HepG2 (cell line): Measurements from ENCODE around the gene UBE2S. TPM values are rescaled to one million over a fixed set of nuclear protein-coding genes. Genes with fewer than 3 reads are reported as not detected.

Source experiments
- GTF2F1 ChIP-seq: fragments of 150-350 bp; IDR thresholded peaks from 2 replicates; pipeline ENCODE4 v1.6.1; 2014; ENCODE audit warnings: low read length
- IRF2 ChIP-seq: IDR thresholded peaks from 2 replicates; pipeline ENCODE4 v1.6.1; 2018; ENCODE audit warnings: missing genetic modification reagents, missing compliant biosample characterization
- MAX ChIP-seq: IDR thresholded peaks from 2 replicates; pipeline ENCODE4 v1.6.1; 2012; ENCODE audit warnings: inconsistent platforms
- PHB2 ChIP-seq: fragments of 450-650 bp; IDR thresholded peaks from 2 replicates; pipeline ENCODE4 v1.6.1; 2018; ENCODE audit not compliant: partially characterized antibody
- POLR2AphosphoS2 ChIP-seq: IDR thresholded peaks from 2 replicates; pipeline ENCODE4 v1.6.1; 2011; ENCODE audit warnings: low read depth, low read length, improper control_type of control experiment
- REL ChIP-seq: sonication (generic); formaldehyde crosslinking; conservative IDR thresholded peaks from 2 replicates; pipeline ENCODE4 v1.8.0; 2022; ENCODE audit warnings: mild to moderate bottlenecking, missing genetic modification reagents, moderate library complexity
- REST ChIP-seq, 2 experiments: IDR thresholded peaks; 2 replicates each; pipeline ENCODE4 v1.6.1; 2011 to 2012; ENCODE audit warnings: low read length in 2 of 2, borderline replicate concordance in 1 of 2, low read depth in 1 of 2, mild to moderate bottlenecking in 1 of 2, moderate library complexity in 1 of 2
- SUZ12 ChIP-seq: fragments of 150-350 bp; IDR thresholded peaks from 2 replicates; pipeline ENCODE4 v1.6.1; 2014; ENCODE audit warnings: low read depth, low read length
- TBX3 ChIP-seq: fragments of 450-650 bp; IDR thresholded peaks from 2 replicates; pipeline ENCODE4 v1.6.1; 2017; ENCODE audit warnings: antibody characterized with exemption, mild to moderate bottlenecking, inconsistent platforms, borderline replicate concordance
- THAP7 ChIP-seq: sonication (generic); formaldehyde crosslinking; IDR thresholded peaks from 2 replicates; pipeline ENCODE4 v1.8.1; 2023; ENCODE audit warnings: mild to moderate bottlenecking, missing genetic modification reagents
- ZBTB7B ChIP-seq: sonication (generic); formaldehyde crosslinking; IDR thresholded peaks from 2 replicates; pipeline ENCODE4 v1.4.0; 2020; ENCODE audit warnings: missing genetic modification reagents
- ZFP82 ChIP-seq: sonication (generic); formaldehyde crosslinking; IDR thresholded peaks from 2 replicates; pipeline ENCODE4 v1.5.1; 2020; ENCODE audit warnings: mild to moderate bottlenecking, missing genetic modification reagents, borderline replicate concordance
- ZNF282 ChIP-seq: fragments of 450-650 bp; IDR thresholded peaks from 2 replicates; pipeline ENCODE4 v1.6.1; 2018; ENCODE audit not compliant: partially characterized antibody
- ZNF337 ChIP-seq: sonication (generic); formaldehyde crosslinking; IDR thresholded peaks from 2 replicates; pipeline ENCODE4 v1.5.1; 2020; ENCODE audit warnings: missing genetic modification reagents, low read depth, mild to moderate bottlenecking, borderline replicate concordance
- polyA plus RNA-seq, 8 experiments: library from polyadenylated mRNA; depleted of rRNA in 3 of 8; stranded (reverse) in 7 of 8; unstranded in 1 of 8; fragments of >200 nt; fragmentation: Illumina TruSeq in 4 of 8; extraction: Trizol in 4 of 8; gene quantifications; 2 replicates each; pipeline versions ENCODE4 v1.2.1 to v1.2.3, GENCODE V29; 2011 to 2016; ENCODE audit warnings: low read depth in 4 of 8, missing spikeins in 1 of 8, mixed read lengths in 1 of 8; ENCODE audit not compliant: insufficient read depth in 1 of 8
- total RNA-seq, 5 experiments: library from RNA; depleted of rRNA; stranded (reverse); fragments of >200 nt; fragmentation: Illumina TruSeq; extraction: Trizol; gene quantifications; 2 replicates each; pipeline ENCODE4 v1.2.3, GENCODE V29; 2016; ENCODE audit warnings: low read depth in 1 of 5
- TF ChIP-seq, protein P1 (sequence below): sonication (generic); formaldehyde crosslinking; IDR thresholded peaks from 2 replicates; pipeline ENCODE4 v1.5.1; 2020; ENCODE audit warnings: mild to moderate bottlenecking, missing genetic modification reagents, borderline replicate concordance
- TF ChIP-seq, protein P2 (sequence below): sonication (generic); formaldehyde crosslinking; IDR thresholded peaks from 2 replicates; pipeline ENCODE4 v1.8.1; 2023; ENCODE audit warnings: mild to moderate bottlenecking, missing genetic modification reagents, borderline replicate concordance
- TF ChIP-seq, protein P3 (sequence below): sonication (generic); formaldehyde crosslinking; IDR thresholded peaks from 2 replicates; pipeline ENCODE4 v1.5.0; 2020; ENCODE audit warnings: missing genetic modification reagents

The UBE2S gene
- total and polyA plus RNA-seq, 2 of the 13 experiments (the other 11 are each of a cell fraction or from before 2014, with no cell fraction given) = 32.2 to 39.3 TPM

DNA sequence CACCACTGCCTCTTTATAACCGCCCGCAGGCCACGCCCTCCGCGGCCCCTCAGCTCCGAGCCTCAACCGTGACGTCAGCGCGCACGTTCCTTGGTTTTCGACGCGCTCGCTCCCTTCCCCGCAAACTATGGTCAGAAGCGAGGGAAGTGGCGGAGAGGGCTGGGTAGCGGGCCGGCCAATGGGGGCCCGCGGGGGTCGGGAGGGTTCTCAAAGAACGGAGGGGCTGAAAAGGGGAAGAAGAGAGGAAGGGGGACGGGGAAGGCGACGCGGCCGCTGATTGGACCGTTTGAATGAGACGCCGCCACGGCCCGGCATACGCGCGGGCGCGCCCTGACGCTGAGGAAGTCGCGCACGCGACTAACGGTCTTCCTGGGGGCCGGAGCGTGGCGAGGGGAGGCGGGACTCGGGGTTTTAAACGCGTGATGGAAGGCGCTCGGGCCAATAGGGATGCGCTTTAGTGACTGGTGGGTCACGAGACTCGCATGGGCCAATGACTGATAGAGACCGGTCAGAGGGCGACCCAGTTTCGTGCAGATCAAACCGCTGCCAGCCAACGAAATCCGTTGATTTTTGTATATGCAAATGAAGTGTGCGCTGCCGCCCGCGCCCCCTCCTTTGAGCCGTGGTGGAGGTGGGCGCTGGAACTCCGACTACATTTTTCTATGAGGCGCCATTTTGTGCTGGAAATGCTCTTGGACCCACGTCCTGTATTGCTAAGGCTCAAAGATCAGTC, 378 bp upstream of the UBE2S start (continued):
- TF ChIP-seq, protein P1, sequence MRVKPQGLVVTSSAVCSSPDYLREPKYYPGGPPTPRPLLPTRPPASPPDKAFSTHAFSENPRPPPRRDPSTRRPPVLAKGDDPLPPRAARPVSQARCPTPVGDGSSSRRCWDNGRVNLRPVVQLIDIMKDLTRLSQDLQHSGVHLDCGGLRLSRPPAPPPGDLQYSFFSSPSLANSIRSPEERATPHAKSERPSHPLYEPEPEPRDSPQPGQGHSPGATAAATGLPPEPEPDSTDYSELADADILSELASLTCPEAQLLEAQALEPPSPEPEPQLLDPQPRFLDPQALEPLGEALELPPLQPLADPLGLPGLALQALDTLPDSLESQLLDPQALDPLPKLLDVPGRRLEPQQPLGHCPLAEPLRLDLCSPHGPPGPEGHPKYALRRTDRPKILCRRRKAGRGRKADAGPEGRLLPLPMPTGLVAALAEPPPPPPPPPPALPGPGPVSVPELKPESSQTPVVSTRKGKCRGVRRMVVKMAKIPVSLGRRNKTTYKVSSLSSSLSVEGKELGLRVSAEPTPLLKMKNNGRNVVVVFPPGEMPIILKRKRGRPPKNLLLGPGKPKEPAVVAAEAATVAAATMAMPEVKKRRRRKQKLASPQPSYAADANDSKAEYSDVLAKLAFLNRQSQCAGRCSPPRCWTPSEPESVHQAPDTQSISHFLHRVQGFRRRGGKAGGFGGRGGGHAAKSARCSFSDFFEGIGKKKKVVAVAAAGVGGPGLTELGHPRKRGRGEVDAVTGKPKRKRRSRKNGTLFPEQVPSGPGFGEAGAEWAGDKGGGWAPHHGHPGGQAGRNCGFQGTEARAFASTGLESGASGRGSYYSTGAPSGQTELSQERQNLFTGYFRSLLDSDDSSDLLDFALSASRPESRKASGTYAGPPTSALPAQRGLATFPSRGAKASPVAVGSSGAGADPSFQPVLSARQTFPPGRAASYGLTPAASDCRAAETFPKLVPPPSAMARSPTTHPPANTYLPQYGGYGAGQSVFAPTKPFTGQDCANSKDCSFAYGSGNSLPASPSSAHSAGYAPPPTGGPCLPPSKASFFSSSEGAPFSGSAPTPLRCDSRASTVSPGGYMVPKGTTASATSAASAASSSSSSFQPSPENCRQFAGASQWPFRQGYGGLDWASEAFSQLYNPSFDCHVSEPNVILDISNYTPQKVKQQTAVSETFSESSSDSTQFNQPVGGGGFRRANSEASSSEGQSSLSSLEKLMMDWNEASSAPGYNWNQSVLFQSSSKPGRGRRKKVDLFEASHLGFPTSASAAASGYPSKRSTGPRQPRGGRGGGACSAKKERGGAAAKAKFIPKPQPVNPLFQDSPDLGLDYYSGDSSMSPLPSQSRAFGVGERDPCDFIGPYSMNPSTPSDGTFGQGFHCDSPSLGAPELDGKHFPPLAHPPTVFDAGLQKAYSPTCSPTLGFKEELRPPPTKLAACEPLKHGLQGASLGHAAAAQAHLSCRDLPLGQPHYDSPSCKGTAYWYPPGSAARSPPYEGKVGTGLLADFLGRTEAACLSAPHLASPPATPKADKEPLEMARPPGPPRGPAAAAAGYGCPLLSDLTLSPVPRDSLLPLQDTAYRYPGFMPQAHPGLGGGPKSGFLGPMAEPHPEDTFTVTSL (CRISPR knock-in tag) = 0 out of 2 replicates have a peak, but pooled peaks have one; percentile 12
- TF ChIP-seq, protein P2, sequence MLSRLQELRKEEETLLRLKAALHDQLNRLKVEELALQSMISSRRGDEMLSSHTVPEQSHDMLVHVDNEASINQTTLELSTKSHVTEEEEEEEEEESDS (CRISPR knock-in tag) = no peak
- TF ChIP-seq PHB2 = no peak
- TF ChIP-seq REL (CRISPR knock-in tag) = no peak
- no peak for TF ChIP-seq IRF2 (CRISPR knock-in tag)
- peak; percentile 96 for TF ChIP-seq MAX
- no peak for TF ChIP-seq SUZ12
- no peak for TF ChIP-seq POLR2AphosphoS2
- no peak for TF ChIP-seq ZNF282
- TF ChIP-seq TBX3 = no peak; the same call in 1 of the 2 replicates
- TF ChIP-seq ZNF337 (CRISPR knock-in tag) = no peak
- peak; percentile 93; the same call in 1 of the 2 replicates for TF ChIP-seq GTF2F1
- no peak for TF ChIP-seq THAP7
- TF ChIP-seq ZBTB7B = no peak
- no peak for TF ChIP-seq ZFP82 (CRISPR knock-in tag)
- no peak for TF ChIP-seq REST (IDR thresholded peaks at IDR 0.05; ENCODE audit: borderline replicate concordance in 1 of 2, low read depth in 1 of 2, low read length in 2 of 2)
- TF ChIP-seq, protein P3, sequence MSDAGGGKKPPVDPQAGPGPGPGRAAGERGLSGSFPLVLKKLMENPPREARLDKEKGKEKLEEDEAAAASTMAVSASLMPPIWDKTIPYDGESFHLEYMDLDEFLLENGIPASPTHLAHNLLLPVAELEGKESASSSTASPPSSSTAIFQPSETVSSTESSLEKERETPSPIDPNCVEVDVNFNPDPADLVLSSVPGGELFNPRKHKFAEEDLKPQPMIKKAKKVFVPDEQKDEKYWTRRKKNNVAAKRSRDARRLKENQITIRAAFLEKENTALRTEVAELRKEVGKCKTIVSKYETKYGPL (CRISPR knock-in tag) = no peak
